Stimulated activated naive B cell treated with anti-CD40 and anti-IgM and Interleukin-4, amounts not matched to agents 10 μg/mL and 1 μg/mL and 100 μg/mL, for 72 hours (primary cell): ENCODE results near the gene HPSE2.
A peak's percentile ranks its signal among the peaks of the same experiment; 100 is the strongest.
"Not testable (repeated sequence)": the region's sequence is repeated elsewhere in the genome, so short reads cannot be mapped to it uniquely, and the experiment has no call there.

Experiments
- ATAC-seq, 2 donors: fragments of 150-1000 bp; cut with Tn5 transposase; replicated peaks; 2 replicates each; pipeline ENCODE4 v1.10.0; 2021; ENCODE audit warnings: moderate library complexity in 1 of 2
- DNase-seq: peaks from one replicate; pipeline ENCODE4 v3.0.0; 2021
- H3K27ac Mint-ChIP-seq: one replicate; pipeline ENCODE4 v1.8.0; 2022; ENCODE audit warnings: mild to moderate bottlenecking, mixed read lengths
- H3K27me3 Mint-ChIP-seq, 2 donors: one replicate each; pipeline ENCODE4 v1.8.0; 2022; ENCODE audit warnings: mixed read lengths in 2 of 2
- H3K36me3 Mint-ChIP-seq, 2 donors: one replicate each; pipeline ENCODE4 v1.8.0; 2022; ENCODE audit warnings: mixed read lengths in 2 of 2, mild to moderate bottlenecking in 1 of 2
- H3K4me1 Mint-ChIP-seq, 2 donors: one replicate each; pipeline ENCODE4 v1.8.0; 2022; ENCODE audit warnings: mixed read lengths in 2 of 2, mild to moderate bottlenecking in 1 of 2
- H3K4me3 Mint-ChIP-seq, 2 donors: one replicate each; pipeline ENCODE4 v1.8.0; 2022; ENCODE audit warnings: mild to moderate bottlenecking in 2 of 2, mixed read lengths in 2 of 2, moderate library complexity in 1 of 2
- H3K9me3 Mint-ChIP-seq, 2 donors: one replicate each; pipeline ENCODE4 v1.8.0; 2022; ENCODE audit warnings: mixed read lengths in 2 of 2, mild to moderate bottlenecking in 1 of 2

HPSE2 gene

DNA sequence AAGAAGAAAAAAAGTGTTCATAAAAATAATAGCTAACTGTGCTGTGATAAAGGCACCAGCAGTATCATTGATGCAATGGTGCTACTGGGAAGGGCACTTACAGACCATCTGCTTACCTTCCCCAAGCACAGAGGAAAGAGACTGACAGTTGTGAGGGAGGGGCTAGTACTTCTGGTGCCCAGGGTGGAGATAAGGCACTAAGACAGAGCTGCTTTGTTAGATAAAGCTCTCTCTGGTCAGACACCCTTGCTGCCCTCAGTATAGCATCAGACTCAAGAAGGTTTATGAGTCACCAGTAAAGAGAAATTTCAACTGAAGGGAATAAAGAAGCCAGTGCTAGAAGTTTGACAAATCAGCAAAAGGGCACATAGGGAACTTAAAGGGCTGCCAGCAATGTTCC lies 325.6 kb downstream of the HPSE2 start:
- Mint-ChIP-seq H3K4me1 (no peaks in the 10 kb centered on the region), H3K27me3 (peaks cover 0 to 3% of the 10 kb centered on the region in 2 donors), H3K4me3 (no peak overlapping the region), H3K36me3 (no peaks in the 10 kb centered on the region), H3K27ac (no peak overlapping the region), H3K9me3 (no peaks in the 10 kb centered on the region)
- DNase-seq (no peak), ATAC-seq (no peak)

DNA sequence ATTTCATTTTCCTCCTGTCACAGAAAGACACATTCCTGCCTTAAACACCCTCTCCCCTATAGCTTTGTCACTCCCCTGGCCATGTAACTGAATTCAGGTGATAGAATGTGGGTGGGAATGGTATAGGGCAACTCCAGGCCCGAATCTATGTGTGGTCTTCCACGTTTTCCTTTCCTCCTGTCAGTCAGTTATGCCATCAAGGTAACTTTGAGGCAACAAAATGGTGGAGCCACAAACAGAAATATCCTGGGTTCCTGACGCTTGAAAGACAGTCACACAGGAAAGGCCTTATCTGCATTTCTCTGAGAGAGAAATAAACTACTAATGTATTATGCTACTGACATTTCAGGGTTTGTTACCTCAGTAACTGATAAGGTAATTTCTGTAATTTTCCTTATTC lies 326.8 kb downstream of the HPSE2 start:
- no peak for DNase-seq
- ATAC-seq = no peak
- Mint-ChIP-seq H3K27ac (no peak overlapping the region), H3K4me1 (no peaks in the 10 kb centered on the region), H3K9me3 (no peaks in the 10 kb centered on the region), H3K27me3 (peaks cover 0 to 3% of the 10 kb centered on the region in 2 donors), H3K4me3 (no peak overlapping the region), H3K36me3 (no peaks in the 10 kb centered on the region)

DNA sequence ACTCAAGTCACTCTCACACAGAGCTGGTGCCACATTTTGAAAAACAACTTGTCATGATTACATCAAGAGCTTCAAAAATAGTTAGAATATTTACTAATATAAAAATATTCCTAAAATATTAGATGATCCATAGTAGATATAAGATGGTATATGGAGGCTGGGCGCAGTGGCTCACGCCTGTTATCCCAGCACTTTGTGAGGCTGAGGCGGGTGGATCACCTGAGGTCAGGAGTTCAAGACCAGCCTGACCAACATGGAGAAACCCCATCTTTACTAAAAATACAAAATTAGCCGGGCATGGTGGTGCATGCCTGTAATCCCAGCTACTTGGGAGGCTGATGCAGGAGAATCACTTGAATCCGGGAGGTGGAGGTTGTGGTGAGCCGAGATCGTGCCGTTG lies 327.4 kb downstream of the HPSE2 start:
- H3K9me3 Mint-ChIP-seq, H3K4me1 Mint-ChIP-seq, H3K4me3 Mint-ChIP-seq, DNase-seq, H3K27ac Mint-ChIP-seq, H3K36me3 Mint-ChIP-seq, H3K27me3 Mint-ChIP-seq, ATAC-seq: not testable (repeated sequence)

DNA sequence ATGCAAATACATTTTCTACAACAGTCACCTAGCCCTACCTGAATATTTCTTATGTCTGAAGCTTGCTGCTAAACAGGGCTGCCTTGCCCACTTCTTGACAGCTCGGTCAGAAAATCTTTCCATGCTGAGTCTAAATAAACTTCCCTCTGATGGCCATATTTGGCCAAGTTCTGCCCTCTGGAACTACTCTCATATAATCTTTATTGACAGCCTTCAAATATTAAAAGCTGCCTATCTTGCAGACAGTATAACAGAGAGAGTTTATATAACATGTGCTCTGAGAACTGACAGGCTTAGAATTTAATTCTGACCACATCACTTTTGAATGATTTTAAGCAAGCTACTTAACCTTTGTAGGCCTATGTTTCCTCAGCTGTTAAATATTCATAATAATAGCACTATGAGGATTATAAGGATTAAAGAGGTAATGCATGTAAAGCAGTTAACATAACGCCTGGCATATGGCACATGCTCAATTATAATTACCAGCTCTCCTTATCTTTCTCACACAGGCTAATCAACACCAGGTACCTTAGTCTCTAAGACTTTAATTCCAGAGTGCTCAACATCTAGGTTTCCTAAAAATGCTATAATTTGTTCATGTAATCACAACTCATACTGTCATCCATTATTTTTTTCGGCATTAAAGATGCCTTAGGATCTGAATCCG lies 334.1 kb downstream of the HPSE2 start:
- Mint-ChIP-seq H3K27ac (no peak overlapping the region), H3K27me3 (peaks cover 0 to 8% of the 10 kb centered on the region in 2 donors), H3K4me3 (no peak overlapping the region), H3K36me3 (no peaks in the 10 kb centered on the region), H3K9me3 (no peaks in the 10 kb centered on the region), H3K4me1 (no peaks in the 10 kb centered on the region)
- no peak for ATAC-seq
- no peak for DNase-seq

DNA sequence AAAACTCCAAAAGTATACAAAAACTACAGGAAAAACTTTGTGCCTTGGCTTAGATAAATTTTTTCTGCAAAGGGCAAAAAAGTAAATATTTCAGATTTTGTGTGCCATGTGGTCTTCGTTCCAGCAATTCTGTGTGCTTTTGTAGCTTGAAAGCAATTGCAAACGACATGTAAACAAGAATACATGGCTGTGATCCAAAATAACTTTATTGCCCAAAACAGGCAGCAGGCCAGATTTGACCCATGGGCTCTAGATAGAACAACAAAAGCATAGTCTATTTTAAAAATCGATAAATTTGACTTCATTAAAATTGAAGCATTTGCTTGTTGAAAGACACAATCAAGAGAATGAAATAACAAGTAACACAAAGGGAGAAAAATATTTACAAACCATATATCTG lies 336.6 kb downstream of the HPSE2 start:
- no peaks in the 10 kb centered on the region for H3K4me1 Mint-ChIP-seq
- ATAC-seq = no peak
- H3K36me3 Mint-ChIP-seq = no peaks in the 10 kb centered on the region
- no peak overlapping the region for H3K27ac Mint-ChIP-seq
- peaks cover 0 to 4% of the 10 kb centered on the region in 2 donors for H3K9me3 Mint-ChIP-seq
- peaks cover 9 to 16% of the 10 kb centered on the region in 2 donors for H3K27me3 Mint-ChIP-seq
- no peak for DNase-seq
- no peak overlapping the region for H3K4me3 Mint-ChIP-seq

DNA sequence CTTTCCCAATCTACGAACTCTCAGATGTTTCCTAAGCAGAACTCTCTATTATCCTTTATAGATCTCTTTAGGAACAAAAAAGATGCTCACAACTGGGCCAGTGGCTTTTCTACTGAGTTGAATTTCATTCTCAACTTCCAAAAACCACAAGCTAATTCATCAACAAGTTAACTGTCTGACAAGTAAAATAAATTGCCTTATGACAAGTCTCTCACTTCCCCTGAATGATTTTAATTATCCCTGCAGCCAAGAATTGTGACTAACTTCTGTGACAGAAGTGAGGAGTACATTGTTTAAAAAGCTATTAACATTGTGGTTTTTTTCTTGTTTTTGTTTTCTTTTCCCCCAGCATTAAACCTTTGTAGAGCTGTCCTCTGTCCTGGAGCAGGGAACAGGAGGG lies 343.1 kb downstream of the HPSE2 start:
- Mint-ChIP-seq H3K4me3 (no peak overlapping the region), H3K4me1 (no peaks in the 10 kb centered on the region), H3K9me3 (peaks cover 0 to 4% of the 10 kb centered on the region in 2 donors), H3K27ac (no peak overlapping the region), H3K27me3 (peaks cover 10 to 11% of the 10 kb centered on the region in 2 donors), H3K36me3 (no peaks in the 10 kb centered on the region)
- no peak for DNase-seq
- no peak for ATAC-seq

DNA sequence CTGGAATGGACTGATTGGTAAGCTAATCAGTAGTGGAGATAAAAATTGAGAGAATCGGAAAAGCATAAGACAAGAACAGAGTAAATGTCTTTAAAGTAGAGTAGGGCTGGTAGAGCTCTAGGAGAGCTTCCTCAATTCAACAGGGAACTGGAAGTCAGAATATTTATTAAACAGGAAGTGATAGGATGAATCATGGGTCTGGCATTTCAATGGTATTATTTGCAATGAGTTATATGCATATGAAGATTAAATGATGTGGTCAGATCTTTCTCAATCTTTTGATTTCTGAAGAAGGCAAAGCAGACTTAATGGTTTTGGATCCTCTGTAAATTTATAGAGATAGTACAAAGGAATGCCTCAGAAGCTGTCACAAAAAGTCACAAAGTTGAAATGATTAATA lies 349.0 kb downstream of the HPSE2 start:
- H3K36me3 Mint-ChIP-seq = no peaks in the 10 kb centered on the region
- peaks cover 3 to 6% of the 10 kb centered on the region in 2 donors for H3K4me1 Mint-ChIP-seq
- peaks cover 0 to 3% of the 10 kb centered on the region in 2 donors for H3K9me3 Mint-ChIP-seq
- DNase-seq = no peak
- H3K27me3 Mint-ChIP-seq = peaks cover 9 to 12% of the 10 kb centered on the region in 2 donors
- no peak overlapping the region for H3K27ac Mint-ChIP-seq
- peak; percentile 66 to 71 for ATAC-seq
- H3K4me3 Mint-ChIP-seq = no peak overlapping the region

DNA sequence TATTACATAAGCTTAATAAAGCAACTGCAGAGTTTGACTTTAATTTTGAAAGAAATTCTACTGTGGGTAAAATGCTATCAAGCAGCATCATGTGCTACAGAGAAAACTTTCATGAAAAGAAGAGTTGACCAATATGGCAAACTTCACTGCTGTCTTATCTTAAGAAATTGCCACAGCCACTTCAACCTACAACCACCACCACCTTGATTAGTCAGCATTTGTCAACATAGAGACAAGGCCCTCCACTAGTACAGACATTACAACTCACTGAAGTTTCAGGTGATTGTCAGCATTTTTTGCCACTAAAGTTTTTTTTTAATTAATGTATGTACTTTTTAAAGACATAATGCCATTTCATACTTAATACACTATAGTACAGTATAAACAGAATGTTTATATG lies 350.3 kb downstream of the HPSE2 start:
- H3K27me3 Mint-ChIP-seq = peaks cover 9 to 21% of the 10 kb centered on the region in 2 donors
- peaks cover 0 to 3% of the 10 kb centered on the region in 2 donors for H3K9me3 Mint-ChIP-seq
- H3K4me3 Mint-ChIP-seq = no peak overlapping the region
- peaks cover 3 to 6% of the 10 kb centered on the region in 2 donors for H3K4me1 Mint-ChIP-seq
- DNase-seq (no peak), ATAC-seq (no peak)
- no peak overlapping the region for H3K27ac Mint-ChIP-seq
- no peaks in the 10 kb centered on the region for H3K36me3 Mint-ChIP-seq

DNA sequence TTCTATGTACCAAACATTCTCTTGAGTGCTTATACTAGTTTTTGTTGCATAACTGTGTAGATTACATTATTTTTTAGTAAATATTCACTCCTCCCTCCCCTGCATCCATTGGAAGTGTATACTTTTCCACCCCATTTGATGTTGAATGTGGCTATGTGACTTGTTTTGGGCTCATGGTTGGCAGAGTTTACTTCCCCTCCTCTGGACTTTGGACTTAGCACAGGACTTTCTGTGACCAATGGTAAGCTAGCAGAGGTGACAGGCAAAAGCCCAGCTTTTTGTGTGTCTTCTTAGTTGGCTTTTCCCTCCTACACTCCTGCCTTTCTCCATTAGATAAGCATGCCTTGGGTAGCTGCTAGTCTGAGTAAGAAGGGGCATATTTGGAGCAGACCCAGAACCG lies 353.9 kb downstream of the HPSE2 start:
- H3K4me1 Mint-ChIP-seq = peaks cover 3 to 6% of the 10 kb centered on the region in 2 donors
- H3K4me3 Mint-ChIP-seq = no peak overlapping the region
- no peak overlapping the region for H3K27ac Mint-ChIP-seq
- no peak for ATAC-seq
- no peak for DNase-seq
- peaks cover 0 to 3% of the 10 kb centered on the region in 2 donors for H3K9me3 Mint-ChIP-seq
- H3K27me3 Mint-ChIP-seq = peaks cover 3 to 15% of the 10 kb centered on the region in 2 donors
- no peaks in the 10 kb centered on the region for H3K36me3 Mint-ChIP-seq

DNA sequence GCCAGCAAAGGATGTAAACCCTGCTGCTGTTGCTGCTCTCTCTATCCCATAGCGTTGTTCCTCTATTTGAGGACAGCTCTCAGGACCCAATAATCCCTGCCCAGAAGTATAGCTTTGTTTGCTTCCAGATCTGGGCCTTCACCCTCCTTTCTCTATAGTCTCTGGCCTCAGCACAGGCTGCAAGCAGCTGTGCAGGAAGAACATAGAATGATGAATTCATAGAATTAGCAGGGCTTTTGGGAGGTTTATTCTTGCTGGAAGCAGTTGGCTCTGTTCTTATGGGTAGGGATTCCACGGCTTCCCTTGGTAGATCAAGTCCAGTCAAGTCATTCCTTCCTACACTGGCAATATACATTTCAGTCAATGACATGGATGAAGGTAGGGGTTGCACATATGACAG lies 354.7 kb downstream of the HPSE2 start:
- DNase-seq (no peak), ATAC-seq (no peak)
- Mint-ChIP-seq H3K9me3 (no peaks in the 10 kb centered on the region), H3K27ac (no peak overlapping the region), H3K4me3 (no peak overlapping the region), H3K36me3 (no peaks in the 10 kb centered on the region), H3K4me1 (no peaks in the 10 kb centered on the region), H3K27me3 (peaks cover 3 to 15% of the 10 kb centered on the region in 2 donors)

DNA sequence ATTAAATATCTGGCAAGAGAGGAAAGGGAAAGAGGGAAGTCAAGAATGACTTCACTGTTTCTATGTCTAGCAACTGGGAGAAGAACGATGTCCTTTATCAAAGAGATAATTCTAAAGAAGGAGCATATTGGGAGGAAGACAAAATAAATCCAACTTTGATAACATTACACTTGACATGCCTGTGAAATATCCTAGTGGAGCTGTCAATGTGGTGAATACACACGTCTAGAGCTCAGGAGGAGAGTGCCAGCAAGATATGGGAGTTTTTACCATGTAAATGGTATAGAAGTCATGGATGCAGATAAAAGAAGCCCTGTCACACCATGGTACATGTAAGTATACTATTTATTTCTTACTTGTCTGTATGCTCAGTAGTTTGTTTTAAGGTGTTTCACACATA lies 356.7 kb downstream of the HPSE2 start:
- peaks cover 15 to 23% of the 10 kb centered on the region in 2 donors for H3K27me3 Mint-ChIP-seq
- no peaks in the 10 kb centered on the region for H3K36me3 Mint-ChIP-seq
- DNase-seq = no peak
- no peak overlapping the region for H3K27ac Mint-ChIP-seq
- no peak overlapping the region for H3K4me3 Mint-ChIP-seq
- no peaks in the 10 kb centered on the region for H3K9me3 Mint-ChIP-seq
- no peak for ATAC-seq
- H3K4me1 Mint-ChIP-seq = no peaks in the 10 kb centered on the region

DNA sequence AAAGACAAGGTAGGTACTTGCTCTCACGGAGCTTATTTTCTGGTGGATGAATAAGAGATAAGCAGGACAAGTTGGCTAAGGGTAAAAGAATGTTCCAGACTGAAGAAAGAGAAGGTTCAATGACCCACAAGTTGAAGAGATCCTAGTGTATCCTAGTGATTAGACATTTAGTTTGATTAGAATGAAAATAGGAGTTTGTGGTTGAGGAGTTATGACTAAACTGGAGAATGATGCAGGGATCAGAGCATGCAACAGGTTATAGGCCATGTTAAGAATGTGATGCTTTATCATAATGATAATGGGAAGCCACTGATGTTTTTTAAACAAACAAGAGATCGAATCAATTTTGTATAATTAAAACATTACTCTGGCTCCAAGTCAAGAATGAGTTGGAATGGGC lies 357.2 kb downstream of the HPSE2 start:
- DNase-seq = no peak
- no peaks in the 10 kb centered on the region for H3K36me3 Mint-ChIP-seq
- H3K4me3 Mint-ChIP-seq = no peak overlapping the region
- H3K4me1 Mint-ChIP-seq = no peaks in the 10 kb centered on the region
- no peaks in the 10 kb centered on the region for H3K9me3 Mint-ChIP-seq
- H3K27ac Mint-ChIP-seq = no peak overlapping the region
- peaks cover 15 to 25% of the 10 kb centered on the region in 2 donors for H3K27me3 Mint-ChIP-seq
- no peak for ATAC-seq

DNA sequence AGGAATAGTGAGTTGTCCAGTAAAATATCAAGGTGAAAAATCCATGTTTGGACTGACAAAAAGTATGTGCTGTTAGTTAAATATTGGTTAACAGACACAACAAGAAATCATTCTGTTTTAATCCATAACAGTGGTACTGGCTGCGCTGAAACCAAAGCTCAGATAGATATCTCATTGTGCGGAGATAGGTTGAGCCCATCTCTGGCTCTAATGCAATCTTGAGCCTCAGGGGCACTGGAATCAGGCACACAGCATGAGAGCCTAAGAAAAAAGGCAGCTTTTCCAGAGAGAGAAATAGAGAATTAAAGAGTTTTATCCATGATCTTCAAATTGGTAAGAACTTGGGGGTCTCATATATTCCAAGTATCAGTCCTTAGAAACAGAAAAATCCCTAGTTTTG lies 373.7 kb downstream of the HPSE2 start:
- H3K4me1 Mint-ChIP-seq = no peaks in the 10 kb centered on the region
- no peak for DNase-seq
- H3K9me3 Mint-ChIP-seq = peaks cover 4 to 5% of the 10 kb centered on the region in 2 donors
- H3K4me3 Mint-ChIP-seq = no peak overlapping the region
- H3K36me3 Mint-ChIP-seq = no peaks in the 10 kb centered on the region
- ATAC-seq = no peak
- H3K27me3 Mint-ChIP-seq = peaks cover 5 to 6% of the 10 kb centered on the region in 2 donors
- H3K27ac Mint-ChIP-seq = no peak overlapping the region

DNA sequence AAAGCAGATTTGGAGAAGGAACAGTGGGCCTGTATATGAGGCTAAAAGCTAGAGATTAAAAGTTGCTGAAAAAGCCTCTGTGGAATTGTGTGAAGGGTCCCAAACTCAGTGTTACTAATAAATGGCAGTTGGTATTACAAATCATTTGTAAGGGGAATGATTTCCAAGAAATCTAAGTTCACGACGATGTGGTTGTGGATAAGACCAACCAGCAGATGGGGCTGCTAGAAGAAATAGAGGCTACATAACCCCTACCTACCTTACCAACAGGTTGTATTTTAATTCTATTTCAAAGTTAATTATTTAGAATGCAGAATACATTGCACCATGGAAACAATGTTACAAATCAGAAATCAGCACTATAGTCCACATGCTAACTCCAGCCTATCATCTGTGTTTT lies 377.1 kb downstream of the HPSE2 start:
- H3K4me1 Mint-ChIP-seq = no peaks in the 10 kb centered on the region
- DNase-seq (no peak), ATAC-seq (no peak)
- H3K36me3 Mint-ChIP-seq = no peaks in the 10 kb centered on the region
- no peaks in the 10 kb centered on the region for H3K9me3 Mint-ChIP-seq
- no peak overlapping the region for H3K27ac Mint-ChIP-seq
- peaks cover 7 to 14% of the 10 kb centered on the region in 2 donors for H3K27me3 Mint-ChIP-seq
- H3K4me3 Mint-ChIP-seq = no peak overlapping the region

DNA sequence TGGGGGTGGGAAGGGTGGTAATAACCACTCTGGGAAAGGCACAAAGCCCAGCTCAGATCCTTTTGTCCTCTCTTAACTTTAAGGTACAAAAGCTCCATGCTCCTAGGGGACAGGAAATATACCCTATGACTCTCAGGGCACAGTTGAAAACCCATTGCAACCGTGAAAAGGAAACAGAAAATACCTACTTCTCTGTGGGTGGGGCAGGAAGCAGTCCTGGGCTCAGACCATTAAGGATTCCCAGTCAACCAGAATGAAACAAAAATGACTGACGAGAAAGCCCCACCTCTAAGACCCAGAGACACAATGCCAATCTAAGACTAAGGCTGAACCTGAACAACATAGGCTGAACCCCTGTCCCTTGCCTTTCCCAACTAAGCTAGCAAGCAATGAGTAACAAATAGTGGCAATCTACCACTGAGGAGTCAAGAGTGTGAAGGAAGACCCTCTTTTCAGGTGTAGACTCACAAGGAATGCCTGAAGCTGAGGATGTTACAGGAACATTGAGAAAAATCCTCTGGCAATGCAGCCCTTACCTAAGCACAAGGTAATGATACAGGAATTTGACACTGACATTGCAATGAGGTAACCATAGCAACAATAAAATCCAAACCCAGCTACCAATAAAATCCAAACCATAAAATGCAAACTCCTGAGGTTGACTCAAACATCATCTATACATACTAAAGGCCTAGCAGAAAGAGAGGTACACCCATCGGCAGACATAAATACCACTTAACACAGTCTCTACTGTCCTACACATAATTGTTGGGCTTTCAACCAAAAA lies 380.1 kb downstream of the HPSE2 start:
- Mint-ChIP-seq H3K4me1 (no peaks in the 10 kb centered on the region), H3K27ac (no peak overlapping the region), H3K4me3 (no peak overlapping the region), H3K9me3 (no peaks in the 10 kb centered on the region), H3K36me3 (no peaks in the 10 kb centered on the region), H3K27me3 (peaks cover 13 to 24% of the 10 kb centered on the region in 2 donors)
- ATAC-seq (no peak), DNase-seq (no peak)
